ENCODE measurements around the gene HMG20A.

The HMG20A gene

GRCh38 chr15:77528968-77529319 is 108.3 kb downstream of the HMG20A start:
- TF ChIP-seq, protein P1, sequence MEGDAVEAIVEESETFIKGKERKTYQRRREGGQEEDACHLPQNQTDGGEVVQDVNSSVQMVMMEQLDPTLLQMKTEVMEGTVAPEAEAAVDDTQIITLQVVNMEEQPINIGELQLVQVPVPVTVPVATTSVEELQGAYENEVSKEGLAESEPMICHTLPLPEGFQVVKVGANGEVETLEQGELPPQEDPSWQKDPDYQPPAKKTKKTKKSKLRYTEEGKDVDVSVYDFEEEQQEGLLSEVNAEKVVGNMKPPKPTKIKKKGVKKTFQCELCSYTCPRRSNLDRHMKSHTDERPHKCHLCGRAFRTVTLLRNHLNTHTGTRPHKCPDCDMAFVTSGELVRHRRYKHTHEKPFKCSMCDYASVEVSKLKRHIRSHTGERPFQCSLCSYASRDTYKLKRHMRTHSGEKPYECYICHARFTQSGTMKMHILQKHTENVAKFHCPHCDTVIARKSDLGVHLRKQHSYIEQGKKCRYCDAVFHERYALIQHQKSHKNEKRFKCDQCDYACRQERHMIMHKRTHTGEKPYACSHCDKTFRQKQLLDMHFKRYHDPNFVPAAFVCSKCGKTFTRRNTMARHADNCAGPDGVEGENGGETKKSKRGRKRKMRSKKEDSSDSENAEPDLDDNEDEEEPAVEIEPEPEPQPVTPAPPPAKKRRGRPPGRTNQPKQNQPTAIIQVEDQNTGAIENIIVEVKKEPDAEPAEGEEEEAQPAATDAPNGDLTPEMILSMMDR (IDR thresholded peaks at IDR 0.05), result no peak

DNA sequence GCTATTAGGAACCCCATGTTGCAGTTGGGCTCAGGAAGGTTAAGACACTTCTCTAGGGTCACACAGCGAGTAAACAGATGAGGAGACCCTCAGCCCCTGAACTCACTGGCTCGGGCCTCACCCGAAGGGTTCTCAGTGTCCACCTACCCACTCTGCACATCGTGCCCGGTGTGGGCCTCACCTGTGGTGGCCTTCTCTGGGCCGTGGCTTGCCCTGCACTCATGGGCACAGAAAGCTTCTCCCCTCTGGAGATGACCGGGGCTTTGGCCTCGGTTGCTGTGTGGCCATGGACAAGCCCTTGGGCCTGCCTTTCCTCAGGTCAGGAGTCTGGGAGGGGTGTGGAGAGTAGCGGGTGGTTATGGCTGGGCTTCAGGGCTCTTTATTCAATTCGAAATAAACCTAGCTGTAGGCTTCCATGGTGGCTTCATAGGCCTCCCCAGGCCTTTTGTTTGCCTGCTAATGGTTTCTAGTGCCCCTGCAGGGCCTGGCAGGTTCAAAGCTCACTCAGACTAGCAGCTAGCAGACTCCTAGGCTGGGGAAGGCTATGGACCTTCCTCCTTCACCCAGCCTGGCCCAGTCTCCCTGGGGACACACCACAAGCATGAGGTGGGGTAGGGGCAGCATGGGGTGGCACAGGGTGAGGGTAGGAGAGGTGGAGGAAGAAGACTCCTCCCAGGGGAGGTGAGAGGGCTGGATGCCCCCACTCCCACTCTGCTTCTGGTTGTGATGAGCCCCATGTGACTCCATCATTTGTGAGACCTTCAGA is 108.9 kb downstream of the HMG20A start:
- TF ChIP-seq, protein P1 (IDR thresholded peaks at IDR 0.05), result no peak

- TF ChIP-seq, protein P1 (IDR thresholded peaks at IDR 0.05), result no peak
These were observed 109.9 kb downstream of the HMG20A start for GRCh38 chr15:77530576-77530975.

- TF ChIP-seq, protein P1 (IDR thresholded peaks at IDR 0.05), result no peak
These were observed 110.7 kb downstream of the HMG20A start for GRCh38 chr15:77531191-77532000.

- TF ChIP-seq, protein P1 (IDR thresholded peaks at IDR 0.05), result no peak
These were observed 111.5 kb downstream of the HMG20A start for GRCh38 chr15:77532067-77532710.

DNA sequence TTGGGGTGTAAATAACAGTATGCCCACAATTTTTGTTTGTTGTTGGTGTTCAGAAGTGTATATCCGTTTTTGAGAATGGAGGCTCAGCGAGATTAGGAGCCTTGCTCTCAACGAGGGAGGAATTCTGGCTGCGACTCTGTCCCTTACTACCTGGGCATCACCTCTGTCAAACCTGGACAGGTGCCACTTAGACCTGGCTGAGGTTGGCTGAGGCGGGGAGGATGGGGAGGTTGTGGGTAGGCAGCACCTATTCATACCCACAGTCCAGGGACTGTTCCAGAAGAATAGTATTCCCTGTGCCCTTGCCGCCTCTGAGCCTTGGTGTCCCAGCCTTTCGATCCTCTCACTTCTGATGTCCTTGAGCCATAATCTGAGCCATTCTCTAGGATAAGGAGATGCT is 112.2 kb downstream of the HMG20A start:
- TF ChIP-seq, protein P1 (IDR thresholded peaks at IDR 0.05), result no peak

DNA sequence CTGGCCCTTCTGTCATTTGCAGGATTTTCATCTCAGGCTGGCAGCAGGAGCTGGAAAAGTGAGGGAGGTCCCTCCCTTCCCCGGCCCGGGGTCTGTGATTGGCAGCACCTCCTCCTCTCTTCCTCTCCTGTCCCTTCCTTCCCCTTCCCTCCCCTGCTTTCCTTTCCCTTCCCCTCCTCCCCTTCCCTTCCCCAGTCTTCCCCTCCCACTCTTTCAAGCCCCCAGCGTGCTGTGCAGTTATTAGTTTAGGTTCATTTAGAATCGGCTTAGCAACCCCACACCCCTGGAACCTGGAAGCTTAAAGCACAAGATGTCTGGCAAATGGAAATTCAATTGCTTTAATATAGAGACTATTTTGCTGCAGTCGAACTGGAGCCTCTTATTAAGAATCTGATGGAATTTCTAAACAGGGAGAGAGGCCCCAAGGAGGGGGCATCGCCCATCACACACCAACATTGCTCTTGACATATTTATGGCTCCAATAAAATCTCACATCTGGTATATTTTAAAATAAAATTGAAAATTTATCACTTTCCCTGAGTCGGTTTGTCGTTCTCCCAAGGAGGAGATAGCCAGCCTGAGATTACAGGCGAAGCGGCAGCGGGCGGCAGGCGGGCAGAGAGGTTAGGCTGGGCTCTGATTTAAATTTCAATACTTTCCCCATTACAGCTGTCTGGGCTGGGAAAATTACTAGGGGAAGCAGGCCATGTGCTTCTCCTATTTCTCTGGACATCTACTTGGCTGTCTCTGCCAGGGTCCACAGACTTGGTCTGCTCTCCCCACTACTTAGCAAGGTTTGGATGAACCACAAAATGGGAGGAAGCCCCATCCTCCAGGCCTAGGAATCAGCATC is 113.1 kb downstream of the HMG20A start:
- TF ChIP-seq, protein P1 (IDR thresholded peaks at IDR 0.05), result no peak
